ENCODE data around the gene RBM23. TPM values are rescaled to one million over a fixed set of nuclear protein-coding genes. Genes with fewer than 3 reads are reported as not detected.

RBM23 gene
- total and polyA plus RNA-seq, 12 donors = 24.0 to 58.1 (median 34.8) TPM

DNA sequence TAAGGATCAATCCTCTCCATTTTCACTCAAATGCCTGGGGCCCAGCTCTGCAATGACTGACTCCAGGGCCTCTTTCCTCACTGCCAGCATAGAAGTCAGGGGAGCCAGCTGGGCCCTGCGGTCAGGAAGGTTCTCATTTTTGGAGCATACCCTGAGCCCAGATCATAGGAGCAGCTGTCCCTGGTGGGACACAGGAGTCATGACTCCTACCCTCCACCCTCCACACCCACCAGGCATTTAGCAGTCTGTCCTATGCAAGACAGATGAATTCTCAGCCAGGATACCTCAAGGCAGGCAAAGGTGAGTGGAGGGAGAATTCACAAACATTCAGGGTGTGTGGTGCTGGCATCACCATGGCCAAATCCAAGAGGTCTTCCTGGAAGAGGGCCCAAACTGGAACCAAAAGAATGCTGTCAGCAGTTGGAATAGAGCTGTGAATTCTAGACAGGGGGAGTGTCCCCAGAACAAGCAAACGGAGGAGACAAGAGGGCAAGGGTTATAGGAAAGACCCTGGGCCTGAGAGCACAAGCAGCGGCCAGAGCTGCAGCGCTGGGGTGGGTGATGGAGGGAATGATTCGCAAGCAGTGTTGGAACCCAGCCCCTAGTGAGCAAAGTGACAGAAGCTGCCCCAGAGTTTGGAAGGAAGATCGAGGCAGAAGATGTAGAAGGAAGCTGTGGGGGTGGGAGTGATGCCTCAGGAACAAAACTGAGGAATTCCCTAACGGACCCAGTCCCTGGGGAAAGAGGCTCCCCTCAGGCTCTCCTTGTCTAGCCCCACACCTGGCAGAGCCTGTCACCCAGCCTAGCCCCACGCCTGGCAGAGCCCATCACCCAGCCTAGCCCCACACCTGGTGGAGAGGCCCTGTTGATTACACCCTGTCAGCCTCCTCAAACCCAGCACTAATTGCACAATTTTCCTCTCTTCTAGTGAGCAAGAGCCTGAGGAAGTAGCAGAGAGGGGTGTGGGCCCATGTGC is 40.4 kb downstream of the RBM23 start:
- H3K4me1 ChIP-seq = peaks cover 0 to 14% (median 4%) of the 10 kb centered on the region in 9 donors
- H3K9me3 ChIP-seq = no peaks in the 10 kb centered on the region
- peaks cover 0 to 5% (median 0%) of the 10 kb centered on the region in 7 donors for H3K27me3 ChIP-seq
- H3K36me3 ChIP-seq = peaks cover 0 to 64% (median 42%) of the 10 kb centered on the region in 9 donors
- TF ChIP-seq, protein P1, sequence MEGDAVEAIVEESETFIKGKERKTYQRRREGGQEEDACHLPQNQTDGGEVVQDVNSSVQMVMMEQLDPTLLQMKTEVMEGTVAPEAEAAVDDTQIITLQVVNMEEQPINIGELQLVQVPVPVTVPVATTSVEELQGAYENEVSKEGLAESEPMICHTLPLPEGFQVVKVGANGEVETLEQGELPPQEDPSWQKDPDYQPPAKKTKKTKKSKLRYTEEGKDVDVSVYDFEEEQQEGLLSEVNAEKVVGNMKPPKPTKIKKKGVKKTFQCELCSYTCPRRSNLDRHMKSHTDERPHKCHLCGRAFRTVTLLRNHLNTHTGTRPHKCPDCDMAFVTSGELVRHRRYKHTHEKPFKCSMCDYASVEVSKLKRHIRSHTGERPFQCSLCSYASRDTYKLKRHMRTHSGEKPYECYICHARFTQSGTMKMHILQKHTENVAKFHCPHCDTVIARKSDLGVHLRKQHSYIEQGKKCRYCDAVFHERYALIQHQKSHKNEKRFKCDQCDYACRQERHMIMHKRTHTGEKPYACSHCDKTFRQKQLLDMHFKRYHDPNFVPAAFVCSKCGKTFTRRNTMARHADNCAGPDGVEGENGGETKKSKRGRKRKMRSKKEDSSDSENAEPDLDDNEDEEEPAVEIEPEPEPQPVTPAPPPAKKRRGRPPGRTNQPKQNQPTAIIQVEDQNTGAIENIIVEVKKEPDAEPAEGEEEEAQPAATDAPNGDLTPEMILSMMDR (IDR thresholded peaks at IDR 0.05) = no peak
- DNase-seq = no peak
- ATAC-seq = no peak
- H3K4me3 ChIP-seq = no peak overlapping the region
- 80 to 81% methylated on average over 8 of the region's 8 CpGs for WGBS, 2 donors
- no peak overlapping the region for H3K27ac ChIP-seq
- intact Hi-C loops (cut with DNase I) = no loop called here

DNA sequence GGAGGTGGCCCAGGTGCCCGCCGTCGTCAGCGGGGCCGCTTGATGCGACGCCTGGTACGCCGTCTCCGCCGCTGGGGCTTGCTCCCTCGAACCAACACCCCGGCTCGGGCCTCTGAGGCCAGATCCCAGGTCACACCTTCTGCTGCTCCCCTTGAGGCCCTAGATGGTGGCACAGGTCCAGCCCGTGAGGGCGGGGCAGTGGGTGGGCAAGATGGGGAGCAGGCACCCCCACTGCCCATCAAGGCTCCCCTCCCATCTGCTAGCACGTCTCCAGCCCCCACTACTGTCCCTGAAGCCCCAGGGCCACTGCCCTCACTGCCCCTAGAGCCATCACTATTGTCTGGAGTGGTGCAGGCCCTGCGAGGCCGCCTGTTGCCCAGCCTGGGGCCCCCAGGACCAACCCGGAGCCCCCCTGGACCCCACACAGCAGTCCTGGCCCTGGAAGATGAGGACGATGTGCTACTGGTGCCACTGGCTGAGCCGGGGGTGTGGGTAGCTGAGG is 41.9 kb downstream of the RBM23 start:
- Histone ChIP-seq H3K27ac (no peak overlapping the region), H3K4me3 (no peak overlapping the region), H3K27me3 (no peaks in the 10 kb centered on the region), H3K4me1 (peaks cover 2 to 15% (median 13%) of the 10 kb centered on the region in 9 donors), H3K36me3 (peaks cover 0 to 69% (median 45%) of the 10 kb centered on the region in 9 donors), H3K9me3 (no peaks in the 10 kb centered on the region)
- intact Hi-C loops (cut with DNase I) = no loop called here
- WGBS, 2 donors = 94 to 96% methylated on average over 22 of the region's 22 CpGs
- TF ChIP-seq, protein P1 (IDR thresholded peaks at IDR 0.05) = no peak
- no peak for ATAC-seq
- DNase-seq = no peak

DNA sequence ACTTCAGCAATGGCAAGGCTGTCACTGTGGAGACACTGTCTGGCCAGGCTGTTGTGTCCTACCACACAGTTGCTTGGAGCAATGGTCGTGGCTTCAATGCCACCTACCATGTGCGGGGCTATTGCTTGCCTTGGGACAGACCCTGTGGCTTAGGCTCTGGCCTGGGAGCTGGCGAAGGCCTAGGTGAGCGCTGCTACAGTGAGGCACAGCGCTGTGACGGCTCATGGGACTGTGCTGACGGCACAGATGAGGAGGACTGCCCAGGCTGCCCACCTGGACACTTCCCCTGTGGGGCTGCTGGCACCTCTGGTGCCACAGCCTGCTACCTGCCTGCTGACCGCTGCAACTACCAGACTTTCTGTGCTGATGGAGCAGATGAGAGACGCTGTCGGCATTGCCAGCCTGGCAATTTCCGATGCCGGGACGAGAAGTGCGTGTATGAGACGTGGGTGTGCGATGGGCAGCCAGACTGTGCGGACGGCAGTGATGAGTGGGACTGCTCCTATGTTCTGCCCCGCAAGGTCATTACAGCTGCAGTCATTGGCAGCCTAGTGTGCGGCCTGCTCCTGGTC is 43.1 kb downstream of the RBM23 start:
- Histone ChIP-seq H3K27me3 (no peaks in the 10 kb centered on the region), H3K9me3 (no peaks in the 10 kb centered on the region), H3K36me3 (peaks cover 0 to 69% (median 45%) of the 10 kb centered on the region in 9 donors), H3K4me3 (no peak overlapping the region), H3K27ac (no peak overlapping the region), H3K4me1 (peaks cover 2 to 18% (median 15%) of the 10 kb centered on the region in 9 donors)
- ATAC-seq (no peak), DNase-seq (no peak)
- TF ChIP-seq, protein P1 (IDR thresholded peaks at IDR 0.05) = no peak
- intact Hi-C loops (cut with DNase I) = no loop called here
- 96 to 97% methylated on average over 20 of the region's 20 CpGs for WGBS, 2 donors

DNA sequence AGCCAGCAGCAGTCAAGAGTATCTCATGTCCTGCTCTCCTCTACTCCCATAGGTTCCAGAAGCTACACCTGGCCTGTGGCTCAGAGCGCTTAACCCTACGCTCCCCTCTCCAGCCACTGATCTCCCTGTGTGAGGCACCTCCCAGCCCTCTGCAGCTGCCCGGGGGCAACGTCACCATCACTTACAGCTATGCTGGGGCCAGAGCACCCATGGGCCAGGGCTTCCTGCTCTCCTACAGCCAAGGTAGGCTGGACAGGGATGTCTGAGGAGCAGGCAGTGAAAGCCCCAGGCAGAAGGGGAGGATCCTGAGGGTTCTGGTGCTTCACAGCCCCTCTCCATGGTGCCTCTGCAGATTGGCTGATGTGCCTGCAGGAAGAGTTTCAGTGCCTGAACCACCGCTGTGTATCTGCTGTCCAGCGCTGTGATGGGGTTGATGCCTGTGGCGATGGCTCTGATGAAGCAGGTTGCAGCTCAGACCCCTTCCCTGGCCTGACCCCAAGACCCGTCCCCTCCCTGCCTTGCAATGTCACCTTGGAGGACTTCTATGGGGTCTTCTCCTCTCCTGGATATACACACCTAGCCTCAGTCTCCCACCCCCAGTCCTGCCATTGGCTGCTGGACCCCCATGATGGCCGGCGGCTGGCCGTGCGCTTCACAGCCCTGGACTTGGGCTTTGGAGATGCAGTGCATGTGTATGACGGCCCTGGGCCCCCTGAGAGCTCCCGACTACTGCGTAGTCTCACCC is 43.8 kb downstream of the RBM23 start:
- ATAC-seq (no peak), DNase-seq (no peak)
- Histone ChIP-seq H3K27ac (no peak overlapping the region), H3K36me3 (peaks cover 0 to 69% (median 45%) of the 10 kb centered on the region in 9 donors), H3K27me3 (no peaks in the 10 kb centered on the region), H3K4me1 (peaks cover 2 to 25% (median 21%) of the 10 kb centered on the region in 9 donors), H3K4me3 (no peak overlapping the region), H3K9me3 (no peaks in the 10 kb centered on the region)
- intact Hi-C loops (cut with DNase I) = no loop called here
- TF ChIP-seq, protein P1 (IDR thresholded peaks at IDR 0.05) = no peak
- 96% methylated on average over 15 of the region's 15 CpGs for WGBS, 2 donors
